ENCODE measurements around the gene SRSF5. TPM values are rescaled to one million over a fixed set of nuclear protein-coding genes. Genes with fewer than 3 reads are reported as not detected.

Gene SRSF5
- total RNA-seq, 1 donor from 2014 or later, result 386 TPM

DNA sequence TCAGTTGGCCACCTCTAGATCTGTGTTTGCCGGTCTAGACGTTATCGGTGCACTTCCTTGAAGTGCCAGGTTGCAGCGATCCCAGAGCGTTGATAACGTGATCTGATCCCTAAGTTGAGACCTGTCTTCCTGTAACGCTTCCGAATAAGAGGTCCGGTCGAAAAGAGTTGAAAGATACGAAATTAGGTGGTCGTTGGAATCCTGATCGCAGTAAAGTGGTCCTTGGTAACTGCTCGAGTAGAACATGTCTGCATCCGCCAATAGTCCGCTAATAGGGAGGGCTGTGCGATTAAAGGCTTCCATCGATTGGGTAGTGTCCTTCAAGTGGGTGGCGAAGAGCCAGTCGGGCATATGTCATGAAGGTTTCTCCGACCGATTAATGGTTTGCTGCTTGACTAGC lies 2.7 kb downstream of the SRSF5 start:
- H3K27me3 ChIP-seq, result no peaks in the 10 kb centered on the region
- H3K9me3 ChIP-seq, result no peaks in the 10 kb centered on the region
- peaks cover 61% of the 10 kb centered on the region for H3K4me1 ChIP-seq
- intact Hi-C loops (cut with DNase I), result no loop called here
- peaks cover 11 to 66% of the 10 kb centered on the region in 2 donors for H3K36me3 ChIP-seq
- H3K4me3 ChIP-seq, result no peak overlapping the region
- no peak overlapping the region for H3K27ac ChIP-seq
- TF ChIP-seq CTCF (IDR thresholded peaks at IDR 0.05), result no peak
- no peak for DNase-seq (ENCODE audit: extremely low spot score in 2 of 2)

GRCh38 chr14:69770559-69770958 lies 3.6 kb downstream of the SRSF5 start:
- peaks cover 71% of the 10 kb centered on the region for H3K4me1 ChIP-seq

GRCh38 chr14:69771136-69771535 lies 4.2 kb downstream of the SRSF5 start:
- H3K9me3 ChIP-seq, result no peaks in the 10 kb centered on the region
- H3K4me3 ChIP-seq, result no peak overlapping the region
- H3K36me3 ChIP-seq, result peaks cover 11 to 75% of the 10 kb centered on the region in 2 donors
- no peaks in the 10 kb centered on the region for H3K27me3 ChIP-seq
- H3K4me1 ChIP-seq, result peaks cover 68% of the 10 kb centered on the region
- DNase-seq (ENCODE audit: extremely low spot score in 2 of 2), result no peak
- TF ChIP-seq POLR2AphosphoS5 (IDR thresholded peaks at IDR 0.05; ENCODE audit: insufficient read depth in 1 of 2, low read depth in 1 of 2) (no peak), POLR2A (IDR thresholded peaks at IDR 0.05) (no peak)
- intact Hi-C loops (cut with DNase I), result no loop called here
- H3K27ac ChIP-seq, result no peak overlapping the region

More at GRCh38 chr14:69770559-69770958, 3.6 kb downstream of the SRSF5 start:
- Histone ChIP-seq H3K36me3 (peaks cover 11 to 72% of the 10 kb centered on the region in 2 donors), H3K4me3 (no peak overlapping the region), H3K27ac (no peak overlapping the region), H3K9me3 (no peaks in the 10 kb centered on the region), H3K27me3 (no peaks in the 10 kb centered on the region)
- TF ChIP-seq POLR2A (IDR thresholded peaks at IDR 0.05) (no peak), CTCF (IDR thresholded peaks at IDR 0.05) (no peak), POLR2AphosphoS5 (IDR thresholded peaks at IDR 0.05; ENCODE audit: insufficient read depth in 1 of 2, low read depth in 1 of 2) (no peak)
- no peak for DNase-seq (ENCODE audit: extremely low spot score in 2 of 2)
- intact Hi-C loops (cut with DNase I), result no loop called here

GRCh38 chr14:69772082-69773017 lies 5.4 kb downstream of the SRSF5 start:
- Histone ChIP-seq H3K27ac (no peak overlapping the region), H3K4me3 (no peak overlapping the region), H3K9me3 (no peaks in the 10 kb centered on the region), H3K27me3 (no peaks in the 10 kb centered on the region), H3K4me1 (peaks cover 65% of the 10 kb centered on the region), H3K36me3 (peaks cover 11 to 79% of the 10 kb centered on the region in 2 donors)
- no peak for DNase-seq (ENCODE audit: extremely low spot score in 2 of 2)
- intact Hi-C loops (cut with DNase I), result no loop called here
- TF ChIP-seq CTCF (IDR thresholded peaks at IDR 0.05) (no peak), POLR2A (IDR thresholded peaks at IDR 0.05) (no peak)

DNA sequence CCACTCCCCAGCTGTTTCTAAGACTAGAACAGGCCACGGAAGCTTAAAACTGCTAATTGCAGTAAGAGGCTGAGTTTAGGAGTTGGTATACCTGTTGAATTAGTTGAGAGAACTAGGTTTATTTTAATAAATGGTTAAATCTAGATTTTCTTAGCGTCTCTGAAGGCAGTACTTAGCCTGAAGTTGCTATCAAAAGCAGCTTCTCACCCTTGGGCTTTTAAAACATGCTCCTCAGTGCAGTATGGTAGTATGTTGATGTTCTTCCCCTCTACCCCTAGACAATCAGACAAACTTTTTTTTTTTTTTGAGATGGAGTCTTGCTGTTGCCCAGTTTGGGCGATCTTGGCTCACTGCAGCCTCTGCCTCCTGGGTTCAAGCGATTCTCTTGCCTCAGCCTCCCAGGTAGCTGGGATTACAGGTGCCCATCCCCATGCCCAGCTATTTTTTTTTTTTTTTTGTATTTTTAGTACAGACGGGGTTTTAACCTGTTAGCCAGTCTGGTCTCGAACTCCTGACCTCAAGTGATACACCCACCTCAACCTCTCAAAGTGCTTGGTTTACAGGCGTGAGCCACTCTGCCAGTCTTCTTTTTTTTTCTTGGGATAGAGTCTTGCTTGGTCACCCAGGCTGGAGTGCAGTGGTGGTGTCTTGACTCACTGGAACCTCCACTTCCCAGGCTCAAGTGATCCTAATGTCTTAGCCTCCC lies 6.8 kb downstream of the SRSF5 start:
- Histone ChIP-seq H3K27ac (no peak overlapping the region), H3K9me3 (no peaks in the 10 kb centered on the region), H3K4me3 (no peak overlapping the region), H3K27me3 (no peaks in the 10 kb centered on the region), H3K36me3 (peaks cover 11 to 82% of the 10 kb centered on the region in 2 donors), H3K4me1 (peaks cover 55% of the 10 kb centered on the region)
- intact Hi-C loops (cut with DNase I), result no loop called here
- DNase-seq (ENCODE audit: extremely low spot score in 2 of 2), result no peak
- TF ChIP-seq CTCF (IDR thresholded peaks at IDR 0.05) (no peak), POLR2A (IDR thresholded peaks at IDR 0.05) (no peak), POLR2AphosphoS5 (IDR thresholded peaks at IDR 0.05; ENCODE audit: insufficient read depth in 1 of 2, low read depth in 1 of 2) (no peak)

Measured in vagina (tissue), 2 donors.